ENCODE results near the gene INPP5A.

The INPP5A gene

DNA sequence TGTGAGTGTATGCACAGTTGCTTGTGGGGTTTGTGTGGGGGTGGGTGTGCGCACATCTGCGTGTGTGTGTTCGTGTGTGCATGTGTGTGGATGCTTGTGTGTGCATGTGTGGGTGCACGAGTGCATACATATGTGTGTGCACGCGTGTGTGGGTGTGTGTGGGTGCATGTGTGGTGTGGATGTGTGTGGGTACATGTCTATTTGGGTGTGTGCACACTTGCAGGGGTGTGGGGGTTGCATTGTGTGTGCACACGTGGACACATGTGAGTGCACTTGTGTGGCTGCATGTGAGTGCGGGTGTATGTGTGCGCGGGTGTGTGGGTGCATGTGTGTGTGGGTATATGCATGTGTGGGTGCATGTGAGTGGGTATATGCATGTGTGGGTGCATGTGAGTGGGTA lies 174.7 kb downstream of the INPP5A start:
- DNase-seq = no peak

GRCh38 chr10:132712743-132713142 lies 175.2 kb downstream of the INPP5A start:
- DNase-seq = no peak

- DNase-seq = no peak
Observed at GRCh38 chr10:132713421-132714095, 176.0 kb downstream of the INPP5A start.

DNA sequence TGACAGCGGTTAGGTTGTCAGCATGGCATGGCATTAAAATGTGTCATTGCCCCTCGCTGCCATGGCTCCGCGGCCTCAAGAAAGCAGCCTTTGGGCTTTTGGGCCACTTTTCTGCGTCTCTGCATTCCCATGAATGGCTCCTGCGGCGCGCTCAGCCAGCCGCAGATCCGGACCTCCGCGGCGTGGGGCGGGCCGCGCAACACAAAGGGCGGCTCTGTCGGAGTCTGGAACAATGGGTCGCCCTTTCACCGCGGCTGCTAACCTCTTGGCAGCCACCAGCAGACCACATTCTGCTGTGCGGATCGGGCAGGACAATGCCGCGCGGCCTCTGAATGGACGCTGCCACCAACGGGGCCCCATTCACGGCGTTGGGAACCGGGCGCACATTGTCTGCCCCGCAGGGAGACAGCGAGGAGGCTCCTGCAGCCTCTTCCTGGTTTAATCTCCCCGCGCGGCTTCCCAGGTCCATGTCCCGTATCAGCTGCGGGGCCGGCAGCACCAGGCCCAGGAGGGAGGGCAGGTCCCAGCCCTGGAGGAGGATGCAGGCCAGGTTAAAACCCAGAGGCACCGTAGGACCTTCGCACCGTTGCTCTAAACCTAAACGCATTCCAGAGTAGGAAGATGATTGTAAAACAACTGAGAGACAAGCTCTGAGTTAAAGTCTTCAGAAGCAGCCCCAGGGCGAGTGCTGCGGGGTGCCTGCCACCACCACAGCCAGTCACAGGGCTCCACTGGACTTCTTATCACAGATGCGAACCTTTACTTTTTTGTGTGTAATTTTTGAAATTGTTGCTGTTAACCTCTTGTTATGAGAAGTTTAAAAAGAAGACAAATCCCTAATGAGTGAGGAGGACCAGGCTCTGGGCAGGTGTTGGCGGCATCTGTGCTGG lies 176.8 kb downstream of the INPP5A start:
- DNase-seq = no peak

- no peak for DNase-seq
Observed at GRCh38 chr10:132714986-132715775, 177.6 kb downstream of the INPP5A start.

DNA sequence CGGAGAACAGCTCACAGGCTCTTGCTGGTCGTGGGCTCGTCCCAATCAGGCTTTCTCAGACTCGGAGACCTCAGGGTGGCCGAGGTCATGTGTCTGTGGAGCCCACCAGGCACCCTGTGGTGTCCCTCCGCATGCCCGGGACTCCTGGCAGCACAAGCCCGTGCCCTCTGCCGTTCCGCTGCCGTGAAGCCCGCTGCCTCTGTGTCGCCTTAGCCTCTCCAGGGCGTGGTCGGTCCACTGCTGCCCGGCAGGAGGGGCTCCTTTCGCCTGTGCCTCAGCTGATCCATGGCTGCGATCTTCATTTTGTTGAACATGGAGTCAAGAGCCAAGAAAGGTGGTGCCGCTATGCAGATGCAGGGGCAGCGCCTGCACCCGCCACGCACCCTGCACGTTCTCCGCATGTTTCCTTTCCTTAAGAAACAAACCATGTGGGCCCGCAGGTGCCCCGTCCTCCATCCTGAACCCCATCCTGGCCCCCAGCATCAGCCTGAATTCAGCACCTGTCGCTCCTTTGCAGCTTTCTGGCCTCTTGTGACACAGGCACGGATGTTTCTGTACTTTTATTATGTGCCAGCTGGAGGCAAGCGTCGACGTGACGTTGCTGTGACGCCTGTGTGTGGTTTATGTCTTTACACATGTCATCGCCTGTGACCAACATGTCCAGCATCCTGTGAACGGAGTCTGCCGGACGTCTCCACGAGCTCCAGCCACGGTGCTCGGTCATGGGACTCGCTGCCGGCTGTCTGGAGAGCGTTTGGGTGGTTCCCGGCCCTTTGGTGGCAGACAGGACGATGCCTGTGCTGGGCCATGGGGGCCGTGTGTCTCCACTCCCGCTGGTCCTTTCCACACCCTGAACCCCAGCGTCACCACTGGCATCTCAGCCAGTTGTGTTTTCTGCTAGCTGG lies 178.4 kb downstream of the INPP5A start:
- DNase-seq = no peak

DNA sequence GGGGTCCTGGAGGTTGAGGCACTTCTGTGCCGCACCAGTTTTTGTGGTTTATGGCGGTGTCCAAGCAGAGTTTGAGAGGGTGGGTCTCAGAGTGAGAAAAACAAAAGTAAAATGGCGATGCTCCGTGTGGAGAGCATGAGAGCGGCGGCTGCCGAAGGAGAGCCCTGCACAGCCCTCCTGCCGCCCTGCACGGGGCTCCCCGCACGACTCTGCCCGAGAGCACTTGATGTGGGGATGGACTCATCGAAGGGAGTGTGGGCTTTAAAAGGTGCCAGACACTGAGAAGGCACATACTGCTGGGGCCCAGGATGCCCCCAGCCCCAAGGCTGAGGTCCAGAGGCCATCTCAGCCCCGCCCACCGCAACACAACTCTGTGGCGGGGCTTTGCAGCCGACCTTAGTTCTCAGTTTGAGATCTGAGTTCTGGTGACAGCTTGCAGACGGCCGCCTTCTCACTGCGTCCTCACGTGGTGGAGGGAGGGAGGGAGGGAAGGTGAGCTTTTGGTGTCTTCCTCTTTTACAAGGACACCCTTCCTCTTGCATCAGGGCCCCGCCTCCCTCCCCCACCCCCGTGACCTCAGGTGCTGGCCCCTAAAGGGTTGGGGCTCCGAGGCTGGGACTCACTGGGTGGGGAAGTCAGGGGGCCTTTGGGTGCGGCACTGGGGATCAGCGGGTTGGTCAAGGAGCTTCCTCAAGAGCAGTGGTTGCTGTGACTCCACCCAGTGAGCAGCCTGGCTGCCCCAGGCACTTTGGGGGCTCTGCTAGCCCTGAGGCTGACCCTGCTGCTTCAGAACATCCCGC lies 179.3 kb downstream of the INPP5A start:
- no peak for DNase-seq

DNA sequence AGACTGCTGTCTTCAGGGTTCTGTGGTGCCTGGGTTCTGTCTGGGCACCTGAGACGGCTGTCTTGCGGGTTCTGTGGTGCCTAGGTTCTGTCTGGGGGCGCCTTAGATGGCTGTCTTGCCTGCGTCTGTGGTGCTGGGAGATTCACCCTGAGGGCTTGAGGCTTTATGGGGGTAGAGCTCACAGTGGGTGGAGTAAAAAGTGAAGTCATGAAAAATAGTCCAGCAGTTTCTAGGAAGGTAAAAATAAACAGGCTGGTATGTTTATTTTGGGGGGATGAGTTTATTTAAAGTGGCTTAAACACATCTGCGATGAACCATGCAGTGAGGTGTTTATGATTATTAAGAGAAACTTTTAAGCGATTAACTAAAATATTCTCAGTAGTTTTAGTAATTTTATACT lies 184.1 kb downstream of the INPP5A start:
- DNase-seq = no peak

GRCh38 chr10:132722394-132723329 lies 185.1 kb downstream of the INPP5A start:
- DNase-seq = no peak

DNA sequence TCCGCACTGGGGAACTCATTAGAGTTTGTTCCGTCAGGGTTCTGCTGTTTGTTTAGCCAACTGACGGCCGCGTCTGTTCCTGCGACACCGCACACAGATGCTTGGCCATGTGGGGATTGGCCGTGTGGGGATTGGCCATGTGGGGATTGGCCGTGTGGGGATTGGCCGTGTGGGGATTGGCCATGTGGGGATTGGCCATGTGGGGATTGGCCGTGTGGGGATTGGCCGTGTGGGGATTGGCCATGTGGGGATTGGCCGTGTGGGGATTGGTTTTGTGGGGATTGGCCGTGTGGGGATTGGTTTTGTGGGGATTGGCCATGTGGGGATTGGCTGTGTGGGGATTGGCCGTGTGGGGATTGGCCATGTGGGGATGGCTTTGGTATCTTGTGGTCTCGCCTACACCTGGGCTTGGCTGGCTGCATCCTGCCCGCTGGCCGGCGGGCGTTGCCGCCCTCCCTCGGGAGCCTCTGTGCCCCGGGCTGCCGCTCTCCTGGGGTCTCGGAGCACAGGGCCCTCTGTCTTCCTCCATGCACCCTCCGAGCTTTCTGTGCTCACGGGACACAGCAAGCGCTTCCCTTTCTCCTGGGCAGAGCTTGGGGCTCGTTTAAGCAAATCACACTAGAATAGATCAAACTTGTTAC lies 185.9 kb downstream of the INPP5A start:
- no peak for DNase-seq

GRCh38 chr10:132724446-132724845 lies 186.9 kb downstream of the INPP5A start:
- DNase-seq = no peak

DNA sequence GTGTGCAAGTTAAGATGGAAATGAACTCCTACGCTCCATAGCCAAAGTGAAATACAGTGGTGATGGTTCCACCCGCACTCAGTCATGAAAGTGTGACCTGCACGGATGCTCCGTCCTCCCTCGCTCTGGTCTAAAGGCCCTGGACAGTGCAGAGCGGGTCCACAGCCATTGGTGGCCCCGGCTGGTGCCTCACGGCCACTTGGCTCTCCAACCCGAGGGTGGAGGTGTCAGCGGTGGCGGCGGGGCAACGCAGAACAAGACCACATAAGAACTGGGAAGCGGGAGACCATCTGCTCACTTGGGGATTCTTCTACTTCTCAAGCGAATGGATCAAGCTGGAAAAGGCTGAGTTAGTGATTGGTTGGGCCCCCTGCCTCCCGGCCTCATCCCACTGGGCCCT lies 187.6 kb downstream of the INPP5A start:
- DNase-seq = no peak

DNA sequence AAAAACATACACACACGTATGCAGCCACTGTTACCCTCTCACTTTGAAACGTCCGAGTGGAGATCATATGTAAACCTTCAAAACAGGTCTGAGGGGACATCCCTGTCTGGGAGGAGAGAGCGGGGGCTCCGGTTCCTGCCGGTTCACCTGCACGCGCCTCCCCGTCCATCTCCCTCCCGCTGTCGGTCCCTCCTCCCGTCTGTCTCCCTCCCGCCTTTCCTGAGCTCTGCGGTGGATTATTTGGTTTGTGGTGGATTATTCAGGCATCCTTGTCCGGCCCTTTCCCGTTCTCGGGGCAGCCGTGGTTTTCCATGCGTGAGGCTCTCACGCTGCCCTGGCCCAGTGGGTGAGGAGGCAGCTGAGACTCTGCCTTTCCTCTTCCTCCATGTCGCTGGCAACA lies 188.6 kb downstream of the INPP5A start:
- no peak for DNase-seq

- no peak for DNase-seq
Observed at GRCh38 chr10:132726951-132727350, 189.4 kb downstream of the INPP5A start.

GRCh38 chr10:132727411-132727810 lies 189.8 kb downstream of the INPP5A start:
- DNase-seq = no peak

GRCh38 chr10:132728321-132728720 lies 190.7 kb downstream of the INPP5A start:
- no peak for DNase-seq

- DNase-seq = no peak
Observed at GRCh38 chr10:132728741-132729140, 191.2 kb downstream of the INPP5A start.

DNA sequence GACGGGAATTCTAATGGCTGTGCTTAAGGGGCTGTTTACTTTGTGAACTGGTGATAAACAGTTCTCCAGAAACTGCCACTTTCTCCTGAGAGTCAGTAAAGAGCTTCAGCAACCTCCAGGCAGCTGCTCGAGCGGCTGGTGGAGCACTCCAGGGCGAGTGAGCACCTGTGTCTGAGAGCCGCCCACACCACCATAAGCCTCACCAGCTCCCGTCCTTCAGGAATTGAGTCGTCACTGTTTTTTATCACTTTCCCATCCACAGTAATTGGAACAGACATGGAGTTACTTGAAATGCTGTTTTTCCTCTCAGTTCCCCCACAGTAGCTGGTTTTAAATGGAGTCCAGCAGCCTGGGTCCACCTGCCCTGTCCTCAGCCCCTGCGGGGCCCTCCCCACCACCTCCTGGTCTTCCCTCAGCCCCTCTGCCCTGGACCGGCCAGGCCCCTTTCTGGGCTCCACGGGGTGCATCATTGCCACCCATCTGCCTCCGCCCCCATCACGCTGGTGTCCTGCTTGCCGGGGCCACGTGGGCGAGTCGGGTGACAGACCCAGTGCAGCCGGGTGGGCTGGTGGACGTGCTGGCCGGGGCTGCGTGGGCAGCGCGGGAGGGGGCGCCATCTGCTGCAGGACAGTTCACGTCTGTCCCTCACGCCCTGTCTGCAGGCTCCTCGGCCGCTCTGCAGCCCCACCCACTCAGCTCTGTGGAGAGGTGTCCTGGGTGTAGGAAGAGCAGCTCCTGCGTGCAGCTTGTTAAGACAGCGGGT lies 192.4 kb downstream of the INPP5A start:
- DNase-seq = no peak

GRCh38 chr10:132730573-132730953 lies 193.0 kb downstream of the INPP5A start:
- DNase-seq = no peak
